Activated CD4-positive, CD25-positive, alpha-beta regulatory T cell treated with anti-CD3 and anti-CD28 coated beads, Interleukin-2, amount 50 U/mL, for 16 hours (primary cell): Measurements from ENCODE around the gene LAMB1.

Experiments used
- DNase-seq: peaks from one replicate; pipeline ENCODE4 v3.0.0-alpha.2; 2020; ENCODE audit warnings: low read depth, low spot score

LAMB1 gene

GRCh38 chr7:108017776-108018151 lies 14.8 kb upstream of the LAMB1 start:
- no peak for DNase-seq

GRCh38 chr7:108016841-108017775 lies 14.1 kb upstream of the LAMB1 start:
- DNase-seq, result no peak

- no peak for DNase-seq
Observed at GRCh38 chr7:108015740-108016139, 12.8 kb upstream of the LAMB1 start.

GRCh38 chr7:108014747-108015682 lies 12.1 kb upstream of the LAMB1 start:
- DNase-seq, result no peak

GRCh38 chr7:108014215-108014614 lies 11.3 kb upstream of the LAMB1 start:
- no peak for DNase-seq

GRCh38 chr7:108012499-108013430 lies 9.8 kb upstream of the LAMB1 start:
- no peak for DNase-seq

GRCh38 chr7:108010377-108010776 lies 7.4 kb upstream of the LAMB1 start:
- no peak for DNase-seq

GRCh38 chr7:108009873-108010272 lies 6.9 kb upstream of the LAMB1 start:
- DNase-seq, result no peak

GRCh38 chr7:108008827-108009226 lies 5.9 kb upstream of the LAMB1 start:
- DNase-seq, result no peak

GRCh38 chr7:108008240-108008639 lies 5.3 kb upstream of the LAMB1 start:
- no peak for DNase-seq

GRCh38 chr7:108007762-108008161 lies 4.8 kb upstream of the LAMB1 start:
- DNase-seq, result no peak

GRCh38 chr7:108007261-108007660 lies 4.3 kb upstream of the LAMB1 start:
- no peak for DNase-seq

GRCh38 chr7:108004220-108005142 lies 1.5 kb upstream of the LAMB1 start:
- no peak for DNase-seq

GRCh38 chr7:108003599-108003935 lies 606 bp upstream of the LAMB1 start:
- DNase-seq, result no peak

GRCh38 chr7:108001764-108002725 lies 916 bp downstream of the LAMB1 start:
- DNase-seq, result no peak

GRCh38 chr7:108000875-108001763 lies 1.8 kb downstream of the LAMB1 start:
- DNase-seq, result no peak

GRCh38 chr7:107999779-108000560 lies 3.0 kb downstream of the LAMB1 start:
- DNase-seq, result no peak
